ENCODE results near the gene MT4. TPM values are rescaled to one million over a fixed set of nuclear protein-coding genes. Genes with fewer than 3 reads are reported as not detected.

MT4 gene
- total RNA-seq, 1 donor from 2014 or later: not detected

- Mint-ChIP-seq H3K4me1 (ENCODE audit: unreplicated experiment) (peaks cover 12% of the 10 kb centered on the region), H3K27ac (no peak overlapping the region), H3K27me3 (peaks cover 18% of the 10 kb centered on the region), H3K9me3 (no peaks in the 10 kb centered on the region), H3K4me3 (no peak overlapping the region), H3K36me3 (no peaks in the 10 kb centered on the region)
- TF ChIP-seq CTCF (conservative IDR thresholded peaks at IDR 0.05): no peak
- no peak for DNase-seq (ENCODE audit: extremely low spot score, unreplicated experiment)
These were observed 15.0 kb upstream of the MT4 start for GRCh38 chr16:56549744-56550385.

- DNase-seq (ENCODE audit: extremely low spot score, unreplicated experiment): no peak
- H3K4me1 Mint-ChIP-seq (ENCODE audit: unreplicated experiment): peaks cover 12% of the 10 kb centered on the region
- no peaks in the 10 kb centered on the region for H3K36me3 Mint-ChIP-seq
- H3K4me3 Mint-ChIP-seq: no peak overlapping the region
- no peak for TF ChIP-seq CTCF (conservative IDR thresholded peaks at IDR 0.05)
- H3K9me3 Mint-ChIP-seq: no peaks in the 10 kb centered on the region
- H3K27me3 Mint-ChIP-seq: peaks cover 28% of the 10 kb centered on the region
- H3K27ac Mint-ChIP-seq: no peak overlapping the region
These were observed 12.8 kb upstream of the MT4 start for GRCh38 chr16:56551796-56552738.

- Mint-ChIP-seq H3K36me3 (no peaks in the 10 kb centered on the region), H3K9me3 (no peaks in the 10 kb centered on the region), H3K27ac (no peak overlapping the region), H3K4me3 (no peak overlapping the region), H3K27me3 (peaks cover 43% of the 10 kb centered on the region), H3K4me1 (ENCODE audit: unreplicated experiment) (peaks cover 6% of the 10 kb centered on the region)
- DNase-seq (ENCODE audit: extremely low spot score, unreplicated experiment): no peak
- no peak for TF ChIP-seq CTCF (conservative IDR thresholded peaks at IDR 0.05)
These were observed 10.4 kb upstream of the MT4 start for GRCh38 chr16:56554441-56554840.

- DNase-seq (ENCODE audit: extremely low spot score, unreplicated experiment): no peak
- H3K27ac Mint-ChIP-seq: no peak overlapping the region
- H3K4me1 Mint-ChIP-seq (ENCODE audit: unreplicated experiment): no peaks in the 10 kb centered on the region
- no peak for TF ChIP-seq CTCF (conservative IDR thresholded peaks at IDR 0.05)
- H3K4me3 Mint-ChIP-seq: no peak overlapping the region
- no peaks in the 10 kb centered on the region for H3K9me3 Mint-ChIP-seq
- no peaks in the 10 kb centered on the region for H3K36me3 Mint-ChIP-seq
- peaks cover 46% of the 10 kb centered on the region for H3K27me3 Mint-ChIP-seq
These were observed 6.7 kb upstream of the MT4 start for GRCh38 chr16:56558024-56558747.

- Mint-ChIP-seq H3K27ac (no peak overlapping the region), H3K27me3 (peaks cover 49% of the 10 kb centered on the region), H3K9me3 (no peaks in the 10 kb centered on the region), H3K4me3 (no peak overlapping the region), H3K4me1 (ENCODE audit: unreplicated experiment) (no peaks in the 10 kb centered on the region), H3K36me3 (no peaks in the 10 kb centered on the region)
- TF ChIP-seq CTCF (conservative IDR thresholded peaks at IDR 0.05): no peak
- DNase-seq (ENCODE audit: extremely low spot score, unreplicated experiment): no peak
These were observed 5.8 kb upstream of the MT4 start for GRCh38 chr16:56559109-56559508.

All from type B pancreatic cell (in vitro differentiated cells).